Stimulated activated CD8-positive, alpha-beta memory T cell treated with anti-CD3 and anti-CD28 coated beads, Interleukin-4, amount 100 ng/mL, for 48 hours (primary cell): Measurements from ENCODE around the gene CEACAM5.
"Not testable (repeated sequence)": the region's sequence is repeated elsewhere in the genome, so short reads cannot be mapped to it uniquely, and the experiment has no call there.

ENCODE experiments used
- DNase-seq: peaks from one replicate; pipeline ENCODE4 v3.0.0-alpha.2; 2020

CEACAM5 gene

GRCh38 chr19:41701401-41702075 lies 6.9 kb upstream of the CEACAM5 start:
- peak; percentile 32 for DNase-seq

- no peak for DNase-seq
Measured at GRCh38 chr19:41702171-41702651, 6.2 kb upstream of the CEACAM5 start.

GRCh38 chr19:41703602-41704293 lies 4.7 kb upstream of the CEACAM5 start:
- no peak for DNase-seq

GRCh38 chr19:41705393-41706174 lies 2.8 kb upstream of the CEACAM5 start:
- peak; percentile 62 for DNase-seq

- peak; percentile 83 for DNase-seq
Measured at GRCh38 chr19:41706741-41707501, 1.5 kb upstream of the CEACAM5 start.

- DNase-seq, result no peak
Measured at GRCh38 chr19:41707502-41707812, 969 bp upstream of the CEACAM5 start.

- no peak for DNase-seq
Measured at GRCh38 chr19:41707871-41708371, 505 bp upstream of the CEACAM5 start.

- not testable (repeated sequence) for DNase-seq
Measured at GRCh38 chr19:41709516-41709915, 1.1 kb downstream of the CEACAM5 start.

- no peak for DNase-seq
Measured at GRCh38 chr19:41709951-41710645, 1.7 kb downstream of the CEACAM5 start.

- no peak for DNase-seq
Measured at GRCh38 chr19:41711376-41712261, 3.2 kb downstream of the CEACAM5 start.

- DNase-seq, result no peak
Measured at GRCh38 chr19:41714598-41714997, 6.2 kb downstream of the CEACAM5 start.

GRCh38 chr19:41718761-41719160 lies 10.3 kb downstream of the CEACAM5 start:
- no peak for DNase-seq

GRCh38 chr19:41720103-41720502 lies 11.7 kb downstream of the CEACAM5 start:
- no peak for DNase-seq

GRCh38 chr19:41726493-41726892 lies 18.1 kb downstream of the CEACAM5 start:
- no peak for DNase-seq

GRCh38 chr19:41734156-41734555 lies 25.7 kb downstream of the CEACAM5 start:
- DNase-seq, result no peak

GRCh38 chr19:41734585-41734984 lies 26.2 kb downstream of the CEACAM5 start:
- no peak for DNase-seq

- no peak for DNase-seq
Measured at GRCh38 chr19:41735071-41735600, 26.7 kb downstream of the CEACAM5 start.

- no peak for DNase-seq
Measured at GRCh38 chr19:41739361-41739760, 30.9 kb downstream of the CEACAM5 start.

- DNase-seq, result peak; percentile 29
Measured at GRCh38 chr19:41740415-41741243, 32.2 kb downstream of the CEACAM5 start.

- no peak for DNase-seq
Measured at GRCh38 chr19:41741244-41741554, 32.8 kb downstream of the CEACAM5 start.
